Vagina (tissue), 2 donors: ENCODE data around the gene SFXN1.

Experiments used
- POLR2A ChIP-seq, 2 donors: fragments of 450-650 bp; IDR thresholded peaks; one replicate each; pipeline ENCODE4 v1.6.1; 2017; ENCODE audit warnings: antibody characterized with exemption in 2 of 2, mild to moderate bottlenecking in 2 of 2, moderate library complexity in 2 of 2
- POLR2AphosphoS5 ChIP-seq, 2 donors: sonication (generic); formaldehyde crosslinking; IDR thresholded peaks; one replicate each; pipeline ENCODE4 v1.9.0; 2017; ENCODE audit warnings: antibody characterized with exemption in 2 of 2, mild to moderate bottlenecking in 2 of 2, low read depth in 1 of 2; ENCODE audit not compliant: insufficient read depth in 1 of 2
- TF ChIP-seq, protein P1 (sequence below), 3 experiments: fragments of 450-650 bp in 2 of 3; fragments of 200-600 bp in 1 of 3; sonication (generic) in 1 of 3; IDR thresholded peaks; one replicate each; pipeline ENCODE4 v1.5.1; 2017 to 2019; ENCODE audit warnings: antibody characterized with exemption in 3 of 3, mild to moderate bottlenecking in 2 of 3, moderate library complexity in 2 of 3

DNA sequence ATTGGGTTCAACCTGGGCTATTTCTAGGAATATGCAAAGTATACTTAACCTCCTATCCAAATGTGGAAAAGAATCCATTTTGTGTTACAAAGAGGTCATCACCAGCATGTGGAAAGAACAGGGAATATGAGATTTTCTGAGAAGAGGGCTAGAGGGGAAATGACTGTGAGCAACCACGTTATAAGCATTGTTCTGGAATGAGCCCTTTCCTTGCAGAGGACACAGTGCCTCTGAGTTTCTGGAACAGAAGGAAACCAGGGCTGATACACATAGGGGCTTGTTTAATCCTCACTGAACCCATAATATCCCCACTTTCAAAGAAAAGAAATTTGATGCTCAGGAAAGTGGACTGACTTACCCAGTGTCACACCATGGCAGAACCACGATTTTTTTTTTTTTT lies 53.0 kb downstream of the SFXN1 start:
- TF ChIP-seq POLR2A (IDR thresholded peaks at IDR 0.05) (no peak), POLR2AphosphoS5 (IDR thresholded peaks at IDR 0.05; ENCODE audit: insufficient read depth in 1 of 2, low read depth in 1 of 2) (no peak)
- TF ChIP-seq, protein P1, sequence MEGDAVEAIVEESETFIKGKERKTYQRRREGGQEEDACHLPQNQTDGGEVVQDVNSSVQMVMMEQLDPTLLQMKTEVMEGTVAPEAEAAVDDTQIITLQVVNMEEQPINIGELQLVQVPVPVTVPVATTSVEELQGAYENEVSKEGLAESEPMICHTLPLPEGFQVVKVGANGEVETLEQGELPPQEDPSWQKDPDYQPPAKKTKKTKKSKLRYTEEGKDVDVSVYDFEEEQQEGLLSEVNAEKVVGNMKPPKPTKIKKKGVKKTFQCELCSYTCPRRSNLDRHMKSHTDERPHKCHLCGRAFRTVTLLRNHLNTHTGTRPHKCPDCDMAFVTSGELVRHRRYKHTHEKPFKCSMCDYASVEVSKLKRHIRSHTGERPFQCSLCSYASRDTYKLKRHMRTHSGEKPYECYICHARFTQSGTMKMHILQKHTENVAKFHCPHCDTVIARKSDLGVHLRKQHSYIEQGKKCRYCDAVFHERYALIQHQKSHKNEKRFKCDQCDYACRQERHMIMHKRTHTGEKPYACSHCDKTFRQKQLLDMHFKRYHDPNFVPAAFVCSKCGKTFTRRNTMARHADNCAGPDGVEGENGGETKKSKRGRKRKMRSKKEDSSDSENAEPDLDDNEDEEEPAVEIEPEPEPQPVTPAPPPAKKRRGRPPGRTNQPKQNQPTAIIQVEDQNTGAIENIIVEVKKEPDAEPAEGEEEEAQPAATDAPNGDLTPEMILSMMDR (IDR thresholded peaks at IDR 0.05): no peak
